Body of pancreas (tissue), 4 donors: Measurements from ENCODE around the gene SHKBP1. TPM values are rescaled to one million over a fixed set of nuclear protein-coding genes. Genes with fewer than 3 reads are reported as not detected.
A peak's percentile ranks its signal among the peaks of the same experiment; 100 is the strongest.

Experiments used
- ATAC-seq: fragments of 150-250 bp; one replicate; pipeline ENCODE4 v1.9.1; 2016
- DNase-seq, 4 donors: peaks; one replicate each; pipeline ENCODE4 v3.0.0-alpha.2; 2019
- H3K27ac ChIP-seq, 4 donors: fragments of 200-600 bp; sonication (generic); 1 replicate in 3 of 4; 2 replicates in 1 of 4; pipeline versions ENCODE4 v1.5.1 to v1.6.1; 2016 to 2019; ENCODE audit warnings: mild to moderate bottlenecking in 1 of 4, mixed read lengths in 1 of 4, moderate library complexity in 1 of 4
- H3K27me3 ChIP-seq, 2 donors: fragments of 200-600 bp; sonication (generic); one replicate each; pipeline ENCODE4 v1.6.0; 2016; ENCODE audit warnings: mild to moderate bottlenecking in 1 of 2
- H3K36me3 ChIP-seq, 2 donors: fragments of 200-600 bp; sonication (generic); replicated peaks in 1 of 2; 2 replicates each; pipeline ENCODE4 v1.5.1; 2016; ENCODE audit warnings: low read depth in 2 of 2; ENCODE audit not compliant: insufficient read depth in 1 of 2
- H3K4me1 ChIP-seq: fragments of 200-600 bp; sonication (generic); one replicate; pipeline ENCODE4 v1.6.0; 2016
- H3K4me3 ChIP-seq, 2 donors: fragments of 200-600 bp; sonication (generic); 1 replicate in 1 of 2; 2 replicates in 1 of 2; pipeline ENCODE4 v1.5.1; 2016 to 2019
- H3K9me3 ChIP-seq, 3 donors: fragments of 200-600 bp; sonication (generic); 1 replicate in 2 of 3; 2 replicates in 1 of 3; pipeline ENCODE4 v1.5.1; 2016
- CTCF ChIP-seq, 7 experiments: fragments of 450-650 bp in 4 of 7; fragments of 200-600 bp in 3 of 7; sonication (generic) in 3 of 7; IDR thresholded peaks; one replicate each; pipeline ENCODE4 v1.5.1; 2016 to 2019; ENCODE audit warnings: antibody characterized with exemption in 7 of 7
- POLR2A ChIP-seq, 3 donors: fragments of 450-650 bp; IDR thresholded peaks; one replicate each; pipeline ENCODE4 v1.6.1; 2016; ENCODE audit warnings: antibody characterized with exemption in 3 of 3, mild to moderate bottlenecking in 2 of 3
- WGBS, 2 donors: methylation state at CpG; one replicate each; pipeline ENCODE4 v1.1.5; 2017; 5-methylcytosine and 5-hydroxymethylcytosine counted together
- intact Hi-C: fragments of 100-400 bp; cut with DNase I; formaldehyde crosslinking; loops from one replicate; pipeline ENCODE4 v1.15.1; 2023
- total RNA-seq, 2 donors: library from RNA; depleted of rRNA; stranded (reverse); fragments of >200 nt; gene quantifications; one replicate each; pipeline ENCODE4 v1.1.0, GENCODE V29; 2016

Gene SHKBP1
- total RNA-seq, 2 donors from 2014 or later = 43.3 to 63.6 TPM

- Histone ChIP-seq H3K36me3 (no peaks in the 10 kb centered on the region), H3K4me1 (peaks cover 20% of the 10 kb centered on the region), H3K4me3 (no peak overlapping the region), H3K27me3 (no peaks in the 10 kb centered on the region), H3K9me3 (no peaks in the 10 kb centered on the region), H3K27ac (peak overlapping the region in 1 of 4 donors; percentile 23)
- intact Hi-C loops = no loop called here
- 29 to 47% methylated on average over 16 to 50 of the region's 50 CpGs for whole genome bisulfite sequencing, 2 donors
- TF ChIP-seq CTCF (IDR thresholded peaks at IDR 0.05) = no peak
- no peak for TF ChIP-seq POLR2A (IDR thresholded peaks at IDR 0.05)
- ATAC-seq (no peak), DNase-seq (peak in 2 of 4 donors; percentile 36 to 40)
Observed at GRCh38 chr19:40612831-40613689, 36.4 kb downstream of the SHKBP1 start.

- WGBS, 2 donors = 18 to 42% methylated on average over 56 to 61 of the region's 67 CpGs
- no peaks in the 10 kb centered on the region for H3K27me3 ChIP-seq
- H3K9me3 ChIP-seq = no peaks in the 10 kb centered on the region
- H3K27ac ChIP-seq = peak overlapping the region in 1 of 4 donors; percentile 23
- peaks cover 17% of the 10 kb centered on the region for H3K4me1 ChIP-seq
- no peaks in the 10 kb centered on the region for H3K36me3 ChIP-seq
- intact Hi-C loops = no loop called here
- TF ChIP-seq CTCF (IDR thresholded peaks at IDR 0.05) (no peak), POLR2A (IDR thresholded peaks at IDR 0.05) (no peak)
- ATAC-seq = no peak
- H3K4me3 ChIP-seq = no peak overlapping the region
- DNase-seq = peak in 3 of 4 donors; percentile 60 to 75 (median 61)
Observed at GRCh38 chr19:40613690-40614621, 37.3 kb downstream of the SHKBP1 start.

GRCh38 chr19:40614622-40615411, 38.1 kb downstream of the SHKBP1 start:
- peak overlapping the region in 2 of 4 donors; percentile 7 to 11 for H3K27ac ChIP-seq
- no peaks in the 10 kb centered on the region for H3K27me3 ChIP-seq
- WGBS, 2 donors = 42 to 57% methylated on average over 27 of the region's 27 CpGs
- no peaks in the 10 kb centered on the region for H3K36me3 ChIP-seq
- peaks cover 11% of the 10 kb centered on the region for H3K4me1 ChIP-seq
- TF ChIP-seq CTCF (IDR thresholded peaks at IDR 0.05) (no peak), POLR2A (IDR thresholded peaks at IDR 0.05) (no peak)
- no peaks in the 10 kb centered on the region for H3K9me3 ChIP-seq
- H3K4me3 ChIP-seq = no peak overlapping the region
- intact Hi-C loops = no loop called here
- ATAC-seq = no peak
- DNase-seq = peak in 3 of 4 donors; percentile 53 to 72 (median 56)

- H3K27me3 ChIP-seq = no peaks in the 10 kb centered on the region
- H3K9me3 ChIP-seq = no peaks in the 10 kb centered on the region
- H3K27ac ChIP-seq = no peak overlapping the region
- H3K36me3 ChIP-seq = no peaks in the 10 kb centered on the region
- intact Hi-C loops = no loop called here
- DNase-seq = no peak
- no peak overlapping the region for H3K4me3 ChIP-seq
- WGBS, 2 donors = 79 to 92% methylated on average over 5 of the region's 5 CpGs
- H3K4me1 ChIP-seq = no peaks in the 10 kb centered on the region
- ATAC-seq = no peak
- TF ChIP-seq POLR2A (IDR thresholded peaks at IDR 0.05) (no peak), CTCF (IDR thresholded peaks at IDR 0.05) (no peak)
Observed at GRCh38 chr19:40616178-40616577, 39.5 kb downstream of the SHKBP1 start.
